GM12878 (cell line): ENCODE measurements around the gene INHBC. TPM values are rescaled to one million over a fixed set of nuclear protein-coding genes. Genes with fewer than 3 reads are reported as not detected.
A peak's percentile ranks its signal among the peaks of the same experiment; 100 is the strongest.

Source experiments
- ATAC-seq: fragments of 200-7000 bp; cut with Tn5 transposase; 3 replicates; pipeline ENCODE4 v1.9.1; 2020; ENCODE audit warnings: mild to moderate bottlenecking, moderate library complexity
- BruUV-seq: library from RNA; stranded (reverse); fragments of 400-500 nt; replicated peaks from 2 replicates; lab custom pipeline; 2021; lab: Mats Ljungman, UMichigan
- CTCF ChIA-PET: fragments of 300-600 bp; sonication (Branson Sonifier 250); formaldehyde crosslinking; extraction: SDS; loops from one replicate; lab custom pipeline; 2021; ENCODE audit warnings: inconsistent platforms; lab: Yijun Ruan, JAX
- POLR2A ChIA-PET: fragments of 350-600 bp; formaldehyde crosslinking; extraction: SDS; loops from one replicate; lab custom pipeline; 2021; ENCODE audit warnings: inconsistent platforms; lab: Charles Lee
- RAD21 ChIA-PET: fragments of 300-600 bp; sonication (Branson Sonifier 250); formaldehyde crosslinking; loops from one replicate; lab custom pipeline; 2023; ENCODE audit warnings: antibody characterized with exemption; ENCODE audit not compliant: unreplicated experiment; lab: Charles Lee
- SMC1A ChIA-PET: fragments of 300-600 bp; sonication (Branson Sonifier 250); formaldehyde crosslinking; loops from one replicate; lab custom pipeline; 2023; ENCODE audit not compliant: unreplicated experiment, uncharacterized antibody; lab: Charles Lee
- DNase-seq: peaks from one replicate; pipeline ENCODE4 v3.0.0-alpha.2; 2011; ENCODE audit warnings: low read depth, low spot score
- FAIRE-seq: peaks from 3 replicates; lab custom pipeline; 2011; peaks lifted over from hg19 to GRCh38; lab: Jason Lieb, UNC
- H2AFZ ChIP-seq: 2 replicates; pipeline ENCODE4 v1.6.0; 2011; ENCODE audit warnings: low read depth, low read length, control low read depth; ENCODE audit not compliant: control insufficient read depth
- H3K27ac ChIP-seq: 2 replicates; pipeline ENCODE4 v1.5.1; 2011; ENCODE audit warnings: control low read depth; ENCODE audit not compliant: control insufficient read depth, insufficient read depth
- H3K27me3 ChIP-seq, 2 experiments: replicated peaks in 1 of 2; 2 replicates each; pipeline versions ENCODE4 v1.6.0 to v1.6.1; 2011; ENCODE audit warnings: low read length in 1 of 2; ENCODE audit not compliant: control insufficient read depth in 2 of 2, insufficient read depth in 2 of 2
- H3K36me3 ChIP-seq, 2 experiments: 2 replicates each; pipeline ENCODE4 v1.5.1; 2011; ENCODE audit warnings: low read length in 1 of 2; ENCODE audit not compliant: control insufficient read depth in 2 of 2, insufficient read depth in 2 of 2
- H3K4me1 ChIP-seq: 2 replicates; pipeline ENCODE4 v1.6.1; 2011; ENCODE audit warnings: mild to moderate bottlenecking, low read length, moderate library complexity, mixed read lengths; ENCODE audit not compliant: control insufficient read depth, insufficient read depth
- H3K4me2 ChIP-seq: 2 replicates; pipeline ENCODE4 v1.6.0; 2011; ENCODE audit warnings: control low read depth; ENCODE audit not compliant: control insufficient read depth, insufficient read depth
- H3K4me3 ChIP-seq: fragments of 200-600 bp; sonication (generic); 2 replicates; pipeline ENCODE4 v1.5.1; 2016
- H3K79me2 ChIP-seq: 2 replicates; pipeline ENCODE4 v1.6.0; 2011; ENCODE audit warnings: low read length; ENCODE audit not compliant: control insufficient read depth, insufficient read depth
- H3K9ac ChIP-seq: 2 replicates; pipeline ENCODE4 v1.8.0; 2011; ENCODE audit warnings: low read length, control low read depth, mixed read lengths; ENCODE audit not compliant: control insufficient read depth, insufficient read depth
- H3K9me3 ChIP-seq: replicated peaks from 3 replicates; pipeline ENCODE4 v1.5.1; 2011; ENCODE audit warnings: mild to moderate bottlenecking, low read length; ENCODE audit not compliant: control insufficient read depth, insufficient read depth
- H4K20me1 ChIP-seq: 2 replicates; pipeline ENCODE4 v1.6.0; 2011; ENCODE audit not compliant: control insufficient read depth, insufficient read depth
- BMI1 ChIP-seq: fragments of 450-650 bp; IDR thresholded peaks from 2 replicates; pipeline ENCODE4 v1.6.1; 2016; ENCODE audit warnings: mild to moderate bottlenecking, moderate library complexity, borderline replicate concordance
- CREM ChIP-seq: IDR thresholded peaks from 2 replicates; pipeline ENCODE4 v1.6.1; 2014; ENCODE audit warnings: antibody characterized with exemption, low read depth
- NRF1 ChIP-seq: conservative IDR thresholded peaks from 2 replicates; pipeline ENCODE4 v1.6.1; 2011; ENCODE audit warnings: mild to moderate bottlenecking, low read depth, low read length, improper control_type of control experiment
- RUNX3 ChIP-seq: IDR thresholded peaks from 2 replicates; pipeline ENCODE4 v1.6.1; 2012; ENCODE audit warnings: low read length, inconsistent platforms
- SUZ12 ChIP-seq: fragments of 200-600 bp; sonication (generic); IDR thresholded peaks from one replicate; pipeline ENCODE4 v1.6.1; 2018; ENCODE audit warnings: antibody characterized with exemption, mild to moderate bottlenecking; ENCODE audit not compliant: unreplicated experiment
- TCF7 ChIP-seq: IDR thresholded peaks from 2 replicates; pipeline ENCODE4 v1.6.1; 2014; ENCODE audit warnings: antibody characterized with exemption, borderline replicate concordance
- ZNF384 ChIP-seq: IDR thresholded peaks from 2 replicates; pipeline ENCODE4 v1.6.1; 2012; ENCODE audit warnings: low read depth, mild to moderate bottlenecking, low read length, improper control_type of control experiment, borderline replicate concordance
- ZZZ3 ChIP-seq: IDR thresholded peaks from 2 replicates; pipeline ENCODE4 v1.6.1; 2011; ENCODE audit warnings: low read depth; ENCODE audit not compliant: control insufficient read depth, insufficient read length
- WGBS: methylation state at CpG from one replicate; pipeline ENCODE4 v1.1.6; 2016; ENCODE audit warnings: low lambda C conversion rate; ENCODE audit not compliant: insufficient replicate concordance, insufficient coverage; ENCODE audit errors: missing lambda C conversion rate; 5-methylcytosine and 5-hydroxymethylcytosine counted together
- in situ Hi-C: fragments of 300-500 bp; cut with MboI; formaldehyde crosslinking; loops from 9 replicates; pipeline ENCODE4 v1.14.3; 2018; ENCODE audit warnings: mixed read lengths
- intact Hi-C: fragments of 100-400 bp; cut with micrococcal nuclease; formaldehyde crosslinking; loops from one replicate; pipeline ENCODE4 v1.14.2; 2022; ENCODE audit not compliant: unreplicated experiment
- polyA plus RNA-seq, 11 experiments: library from polyadenylated mRNA; depleted of rRNA in 4 of 11; unstranded in 6 of 11; stranded (reverse) in 5 of 11; fragments of >200 nt; fragmentation: Nextera tagmentation in 4 of 11; fragmentation: Illumina TruSeq in 1 of 11; extraction: Ambion mirVana in 4 of 11; extraction: Trizol in 1 of 11; gene quantifications; 1 replicate in 1 of 11; 2 replicates in 10 of 11; pipeline versions ENCODE4 v1.2.1 to v1.2.3, GENCODE V29; 2011 to 2016; ENCODE audit warnings: inconsistent platforms in 2 of 11, missing spikeins in 2 of 11, low read depth in 1 of 11
- total RNA-seq, 4 experiments: library from RNA; depleted of rRNA in 3 of 4; stranded (reverse); fragments of >200 nt in 3 of 4; fragmentation: Illumina TruSeq in 1 of 4; extraction: Trizol in 1 of 4; gene quantifications; 2 replicates each; pipeline versions ENCODE4 v1.2.1 to v1.2.3, GENCODE V29; 2013 to 2021
- TF ChIP-seq, protein P1 (sequence below): IDR thresholded peaks from 2 replicates; pipeline ENCODE4 v1.6.1; 2012; ENCODE audit warnings: low read length, inconsistent platforms
- TF ChIP-seq, protein P2 (sequence below): fragments of 450-650 bp; formaldehyde crosslinking; IDR thresholded peaks from 2 replicates; pipeline ENCODE4 v1.4.0; 2020; ENCODE audit warnings: mild to moderate bottlenecking, moderate library complexity

Gene INHBC
- total and polyA plus RNA-seq, 10 of the 15 experiments (the other 5 are each of a cell fraction or from before 2014, with no cell fraction given) = 0.04 to 0.22 (median 0.13) TPM; not detected in 5

DNA sequence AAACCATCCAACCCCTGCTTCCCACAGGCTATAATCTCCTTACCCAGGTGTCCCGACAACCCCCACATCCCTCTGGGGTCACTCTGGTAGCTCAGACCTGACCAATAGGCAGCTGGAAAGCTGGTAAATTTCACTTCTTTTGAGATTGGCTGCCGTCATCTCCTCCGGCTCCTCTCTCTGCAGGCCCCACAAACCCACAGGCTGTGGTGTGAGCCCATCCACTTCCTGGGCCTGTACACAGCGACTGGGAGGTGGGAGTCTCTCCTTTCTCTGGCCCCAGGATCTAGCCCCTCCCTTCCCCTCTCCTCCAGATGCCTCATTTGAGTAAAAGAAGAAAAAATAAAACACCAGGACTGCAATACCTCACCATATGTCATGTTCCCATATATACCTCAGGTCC, 709 bp downstream of the INHBC start:
- 41% methylated on average over 4 of the region's 4 CpGs for WGBS
- intact Hi-C loops (no loop called here), in situ Hi-C loops (no loop called here)
- no peaks in the 10 kb centered on the region for H3K9me3 ChIP-seq
- ChIA-PET SMC1A (interaction anchor here (1.0 to 1.4 kb wide), 4 partner anchors 17 to 146 kb away, joined by 3 to 4 read pairs (median 4); no protein-coding TSS in a partner anchor), CTCF (interaction anchor here (0.6 to 3.3 kb wide), 9 partner anchors 10 to 368 kb away, joined by 3 to 20 read pairs (median 4); partner anchors contain the start of gene INHBE), RAD21 (interaction anchor here (1.9 to 4.6 kb wide), 2 partner anchors 18 to 23 kb away, joined by 4 to 31 read pairs; no protein-coding TSS in a partner anchor), POLR2A (no interaction called here)
- no peak overlapping the region for H2AFZ ChIP-seq
- no peak overlapping the region for H3K27ac ChIP-seq
- FAIRE-seq (no peak), DNase-seq (no peak), ATAC-seq (no peak)
- no peak overlapping the region for H3K4me2 ChIP-seq
- no peak overlapping the region for H3K4me3 ChIP-seq
- H4K20me1 ChIP-seq = no peaks in the 10 kb centered on the region
- no peaks in the 10 kb centered on the region for H3K36me3 ChIP-seq
- H3K9ac ChIP-seq = no peak overlapping the region
- peaks cover 5% of the 10 kb centered on the region; the same call in 1 of the 2 replicates for H3K4me1 ChIP-seq
- no peaks in the 10 kb centered on the region for H3K27me3 ChIP-seq
- BruUV-seq = no TSS peak
- peaks cover 5% of the 10 kb centered on the region for H3K79me2 ChIP-seq
- TF ChIP-seq RUNX3 = peak; percentile 49
- TF ChIP-seq, protein P1, sequence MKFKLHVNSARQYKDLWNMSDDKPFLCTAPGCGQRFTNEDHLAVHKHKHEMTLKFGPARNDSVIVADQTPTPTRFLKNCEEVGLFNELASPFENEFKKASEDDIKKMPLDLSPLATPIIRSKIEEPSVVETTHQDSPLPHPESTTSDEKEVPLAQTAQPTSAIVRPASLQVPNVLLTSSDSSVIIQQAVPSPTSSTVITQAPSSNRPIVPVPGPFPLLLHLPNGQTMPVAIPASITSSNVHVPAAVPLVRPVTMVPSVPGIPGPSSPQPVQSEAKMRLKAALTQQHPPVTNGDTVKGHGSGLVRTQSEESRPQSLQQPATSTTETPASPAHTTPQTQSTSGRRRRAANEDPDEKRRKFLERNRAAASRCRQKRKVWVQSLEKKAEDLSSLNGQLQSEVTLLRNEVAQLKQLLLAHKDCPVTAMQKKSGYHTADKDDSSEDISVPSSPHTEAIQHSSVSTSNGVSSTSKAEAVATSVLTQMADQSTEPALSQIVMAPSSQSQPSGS = no peak

DNA sequence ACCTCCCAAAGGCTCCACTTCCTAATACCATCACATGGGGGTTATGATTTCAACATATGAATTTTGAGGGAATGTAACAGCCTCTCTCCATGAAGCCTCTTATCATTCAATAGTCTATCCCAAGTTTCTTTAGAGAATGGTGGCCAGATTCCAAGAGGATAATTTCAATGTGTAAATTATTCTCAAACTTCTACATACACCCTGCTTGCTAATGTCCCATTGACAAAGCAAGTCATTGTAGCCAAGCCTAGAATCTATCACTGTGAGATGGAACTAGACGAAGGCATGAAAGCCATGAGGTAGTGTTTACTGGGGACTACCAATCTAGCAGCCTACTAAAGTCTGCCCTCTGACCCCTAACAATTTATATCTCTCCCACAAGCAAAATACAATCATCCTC, 3.8 kb downstream of the INHBC start:
- H4K20me1 ChIP-seq = no peaks in the 10 kb centered on the region
- no peaks in the 10 kb centered on the region for H3K79me2 ChIP-seq
- H3K4me3 ChIP-seq = no peak overlapping the region
- intact Hi-C loops (no loop called here), in situ Hi-C loops (no loop called here)
- ATAC-seq (no peak), FAIRE-seq (no peak), DNase-seq (no peak)
- no TSS peak for BruUV-seq
- POLR2A ChIA-PET = no interaction called here
- H3K4me1 ChIP-seq = no peaks in the 10 kb centered on the region
- H3K27me3 ChIP-seq = no peaks in the 10 kb centered on the region
- H2AFZ ChIP-seq = no peak overlapping the region
- H3K9ac ChIP-seq = no peak overlapping the region
- 90% methylated on average over 1 of the region's 1 CpG for WGBS
- CTCF ChIA-PET = interaction anchor here (0.5 to 3.4 kb wide), 2 partner anchors 15 to 375 kb away, joined by 3 to 25 read pairs; partner anchors contain the start of gene INHBE
- H3K4me2 ChIP-seq = no peak overlapping the region
- RAD21 ChIA-PET = no interaction called here
- SMC1A ChIA-PET = interaction anchor here (0.9 kb wide), 1 partner anchor 12 kb away, joined by 3 read pairs; no protein-coding TSS in a partner anchor
- no peaks in the 10 kb centered on the region; the same call in 1 of the 3 replicates for H3K9me3 ChIP-seq
- no peaks in the 10 kb centered on the region for H3K36me3 ChIP-seq
- no peak overlapping the region for H3K27ac ChIP-seq
- no peak for TF ChIP-seq NRF1
- TF ChIP-seq SUZ12 = no peak
- no peak for TF ChIP-seq ZNF384
- TF ChIP-seq, protein P2, sequence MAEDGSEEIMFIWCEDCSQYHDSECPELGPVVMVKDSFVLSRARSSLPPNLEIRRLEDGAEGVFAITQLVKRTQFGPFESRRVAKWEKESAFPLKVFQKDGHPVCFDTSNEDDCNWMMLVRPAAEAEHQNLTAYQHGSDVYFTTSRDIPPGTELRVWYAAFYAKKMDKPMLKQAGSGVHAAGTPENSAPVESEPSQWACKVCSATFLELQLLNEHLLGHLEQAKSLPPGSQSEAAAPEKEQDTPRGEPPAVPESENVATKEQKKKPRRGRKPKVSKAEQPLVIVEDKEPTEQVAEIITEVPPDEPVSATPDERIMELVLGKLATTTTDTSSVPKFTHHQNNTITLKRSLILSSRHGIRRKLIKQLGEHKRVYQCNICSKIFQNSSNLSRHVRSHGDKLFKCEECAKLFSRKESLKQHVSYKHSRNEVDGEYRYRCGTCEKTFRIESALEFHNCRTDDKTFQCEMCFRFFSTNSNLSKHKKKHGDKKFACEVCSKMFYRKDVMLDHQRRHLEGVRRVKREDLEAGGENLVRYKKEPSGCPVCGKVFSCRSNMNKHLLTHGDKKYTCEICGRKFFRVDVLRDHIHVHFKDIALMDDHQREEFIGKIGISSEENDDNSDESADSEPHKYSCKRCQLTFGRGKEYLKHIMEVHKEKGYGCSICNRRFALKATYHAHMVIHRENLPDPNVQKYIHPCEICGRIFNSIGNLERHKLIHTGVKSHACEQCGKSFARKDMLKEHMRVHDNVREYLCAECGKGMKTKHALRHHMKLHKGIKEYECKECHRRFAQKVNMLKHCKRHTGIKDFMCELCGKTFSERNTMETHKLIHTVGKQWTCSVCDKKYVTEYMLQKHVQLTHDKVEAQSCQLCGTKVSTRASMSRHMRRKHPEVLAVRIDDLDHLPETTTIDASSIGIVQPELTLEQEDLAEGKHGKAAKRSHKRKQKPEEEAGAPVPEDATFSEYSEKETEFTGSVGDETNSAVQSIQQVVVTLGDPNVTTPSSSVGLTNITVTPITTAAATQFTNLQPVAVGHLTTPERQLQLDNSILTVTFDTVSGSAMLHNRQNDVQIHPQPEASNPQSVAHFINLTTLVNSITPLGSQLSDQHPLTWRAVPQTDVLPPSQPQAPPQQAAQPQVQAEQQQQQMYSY = no peak
- TF ChIP-seq CREM = no peak
- TF ChIP-seq TCF7 = no peak
- TF ChIP-seq ZZZ3 = no peak
- TF ChIP-seq BMI1 = no peak
